ELR (cell line): ENCODE measurements around the gene RAMP3.
A peak's percentile ranks its signal among the peaks of the same experiment; 100 is the strongest.
"Not testable (repeated sequence)": the region's sequence is repeated elsewhere in the genome, so short reads cannot be mapped to it uniquely, and the experiment has no call there.

ENCODE experiments used
- DNase-seq: peaks from one replicate; pipeline ENCODE4 v3.0.0-alpha.2; 2015; ENCODE audit warnings: low read depth

Gene RAMP3

DNA sequence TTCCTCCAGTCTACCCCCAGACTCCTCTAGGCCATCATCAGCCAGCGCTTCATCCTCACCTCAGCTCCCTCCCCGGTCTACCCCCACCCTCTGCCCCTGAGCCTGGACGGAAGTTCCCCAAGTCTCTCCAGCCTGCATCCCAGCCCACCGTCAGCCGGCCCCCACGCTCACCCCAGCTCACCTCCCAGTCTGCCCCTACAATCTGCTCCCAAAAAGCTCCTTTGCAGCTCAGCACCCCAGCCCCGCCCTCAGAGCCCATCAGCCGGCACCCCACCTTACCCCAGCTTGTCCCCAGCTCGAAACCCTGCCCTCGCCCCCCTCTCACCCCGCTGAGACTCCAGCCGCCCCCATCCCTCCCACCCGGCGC is 322 bp upstream of the RAMP3 start:
- no peak for DNase-seq

DNA sequence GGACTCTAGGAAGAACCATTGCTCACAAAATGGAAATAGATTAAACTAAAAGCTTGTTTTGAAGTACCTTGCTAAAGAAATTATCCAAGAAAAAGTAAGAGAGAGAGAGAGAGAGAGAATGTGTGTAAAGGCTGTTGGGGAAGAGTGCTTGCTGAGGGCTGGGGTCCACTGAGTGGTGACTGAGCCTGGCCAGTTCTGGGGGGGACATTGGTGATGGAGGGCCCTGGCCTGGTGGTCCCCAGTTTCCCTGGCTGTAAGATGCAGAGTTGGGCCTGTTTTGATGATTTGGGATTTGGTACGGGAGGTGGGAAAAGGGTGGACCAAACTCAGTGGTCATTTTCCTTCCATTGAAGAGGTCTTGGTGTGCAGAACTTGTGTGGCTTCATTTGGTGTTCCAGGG is 880 bp downstream of the RAMP3 start:
- no peak for DNase-seq

GRCh38 chr7:45159296-45159695 is 1.7 kb downstream of the RAMP3 start:
- DNase-seq = no peak

DNA sequence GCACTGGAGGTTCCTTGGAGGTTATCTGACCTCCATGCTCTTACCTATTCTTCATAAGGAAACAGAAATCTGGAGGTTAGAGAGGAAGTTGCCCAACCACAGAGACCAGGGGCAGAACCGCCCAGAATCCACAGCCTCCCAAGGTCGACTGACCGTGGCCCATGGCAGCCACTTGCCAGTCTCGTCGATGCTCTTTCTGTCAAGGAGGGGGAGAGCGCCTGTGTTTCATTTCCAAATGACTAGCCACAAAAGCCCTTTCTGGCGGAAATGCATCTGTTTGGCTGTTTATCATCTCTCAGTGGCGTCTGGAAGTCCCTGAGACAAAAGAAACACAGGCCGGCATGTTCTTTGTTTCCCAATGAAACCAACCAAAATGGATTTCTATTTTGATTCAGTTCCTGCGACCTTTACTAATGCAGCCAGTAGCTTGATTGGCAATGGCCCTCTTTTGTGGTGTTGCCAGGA is 2.9 kb downstream of the RAMP3 start:
- no peak for DNase-seq

- no peak for DNase-seq
Observed at GRCh38 chr7:45161138-45161537, 3.5 kb downstream of the RAMP3 start.

DNA sequence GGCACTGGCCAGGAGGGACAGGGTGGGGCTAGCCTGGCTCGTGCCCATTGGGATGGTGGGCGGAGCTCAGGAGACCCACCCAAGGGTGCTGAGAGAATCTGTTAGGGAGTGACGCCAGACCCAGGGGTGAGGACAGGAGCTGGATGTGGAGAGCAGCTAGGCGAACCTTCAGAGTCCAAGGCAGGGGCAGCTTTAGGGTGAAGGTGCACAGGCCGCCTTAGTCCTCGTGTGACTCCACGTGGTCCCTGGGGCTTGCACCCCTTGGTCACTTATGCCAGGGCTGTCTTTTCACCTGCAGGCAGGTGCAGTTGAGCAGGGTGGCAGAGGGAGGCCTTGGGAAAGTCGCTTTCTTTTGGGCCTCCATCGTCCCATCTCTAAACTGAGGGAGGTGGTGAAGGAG is 4.3 kb downstream of the RAMP3 start:
- no peak for DNase-seq

GRCh38 chr7:45162311-45162845 is 4.8 kb downstream of the RAMP3 start:
- DNase-seq = no peak

- DNase-seq = no peak
Observed at GRCh38 chr7:45162943-45163691, 5.5 kb downstream of the RAMP3 start.

DNA sequence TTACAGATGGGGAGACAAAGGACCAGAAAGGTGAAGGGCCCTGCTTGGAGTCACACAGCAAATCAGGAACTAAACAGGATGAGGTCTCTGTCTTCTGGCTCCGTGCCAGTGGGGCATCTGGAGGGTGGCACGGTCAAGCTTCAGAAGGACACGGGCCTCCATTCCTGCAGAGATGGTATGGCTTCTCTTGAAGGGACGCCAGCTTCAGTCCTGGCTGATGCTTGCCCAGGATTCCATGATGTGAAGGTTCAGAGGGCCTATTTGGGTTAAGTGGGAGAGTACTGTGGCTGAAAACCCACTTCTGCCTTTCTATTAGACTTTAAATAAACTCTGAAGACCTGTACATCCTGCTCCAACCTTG is 6.1 kb downstream of the RAMP3 start:
- no peak for DNase-seq

GRCh38 chr7:45164271-45164670 is 6.7 kb downstream of the RAMP3 start:
- DNase-seq = not testable (repeated sequence)

- no peak for DNase-seq
Observed at GRCh38 chr7:45165857-45166256, 8.3 kb downstream of the RAMP3 start.

- no peak for DNase-seq
Observed at GRCh38 chr7:45171946-45172345, 14.4 kb downstream of the RAMP3 start.

DNA sequence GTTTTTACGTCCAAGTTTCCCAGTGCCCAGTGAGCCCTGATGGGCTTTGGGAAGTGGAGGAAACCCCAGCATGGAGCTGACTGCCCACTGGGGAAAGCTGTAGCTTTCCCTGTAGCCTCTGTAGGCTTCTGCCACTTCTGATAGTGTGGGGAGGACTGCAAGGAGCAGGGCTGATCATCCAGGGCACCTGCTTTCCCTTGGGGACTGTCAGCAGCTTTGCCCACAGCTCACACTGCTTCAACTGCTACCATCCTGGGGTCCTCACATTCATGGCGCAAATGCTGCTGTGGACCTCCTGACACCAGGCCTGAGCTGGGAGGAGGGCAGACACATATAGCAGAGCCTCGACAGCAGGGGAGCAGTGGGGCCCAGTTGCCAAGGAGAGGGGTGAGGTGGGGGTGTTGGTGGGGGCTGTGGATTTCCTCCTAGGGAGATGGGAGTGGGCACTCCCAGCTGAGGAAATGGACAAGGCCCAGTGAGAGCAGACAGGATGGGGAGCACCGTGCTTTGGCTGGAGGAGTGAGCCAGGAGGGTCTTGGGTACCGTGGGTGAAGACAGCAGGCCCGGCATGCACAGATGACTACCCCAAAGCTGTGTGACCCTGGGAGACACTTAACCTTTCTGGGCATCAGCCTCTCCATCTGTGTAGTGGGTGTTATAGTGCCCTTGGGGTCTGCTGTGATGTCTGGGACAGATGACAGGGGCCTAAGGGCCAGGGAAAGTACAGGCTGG is 16.2 kb downstream of the RAMP3 start:
- DNase-seq = no peak

DNA sequence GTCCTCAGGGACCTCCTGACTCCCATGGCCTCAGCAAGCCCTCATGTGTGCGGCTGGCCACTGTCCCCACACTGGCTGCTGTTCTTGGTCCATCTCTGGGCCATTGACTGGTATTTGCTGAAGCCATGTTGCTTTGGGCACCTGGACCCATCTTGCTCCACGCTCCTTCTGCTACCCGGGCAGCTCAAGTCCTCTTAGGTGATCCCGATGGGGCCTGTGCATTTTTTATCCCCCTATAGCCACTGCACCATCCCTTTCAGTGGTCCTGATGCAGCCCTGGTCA is 16.7 kb downstream of the RAMP3 start:
- no peak for DNase-seq

DNA sequence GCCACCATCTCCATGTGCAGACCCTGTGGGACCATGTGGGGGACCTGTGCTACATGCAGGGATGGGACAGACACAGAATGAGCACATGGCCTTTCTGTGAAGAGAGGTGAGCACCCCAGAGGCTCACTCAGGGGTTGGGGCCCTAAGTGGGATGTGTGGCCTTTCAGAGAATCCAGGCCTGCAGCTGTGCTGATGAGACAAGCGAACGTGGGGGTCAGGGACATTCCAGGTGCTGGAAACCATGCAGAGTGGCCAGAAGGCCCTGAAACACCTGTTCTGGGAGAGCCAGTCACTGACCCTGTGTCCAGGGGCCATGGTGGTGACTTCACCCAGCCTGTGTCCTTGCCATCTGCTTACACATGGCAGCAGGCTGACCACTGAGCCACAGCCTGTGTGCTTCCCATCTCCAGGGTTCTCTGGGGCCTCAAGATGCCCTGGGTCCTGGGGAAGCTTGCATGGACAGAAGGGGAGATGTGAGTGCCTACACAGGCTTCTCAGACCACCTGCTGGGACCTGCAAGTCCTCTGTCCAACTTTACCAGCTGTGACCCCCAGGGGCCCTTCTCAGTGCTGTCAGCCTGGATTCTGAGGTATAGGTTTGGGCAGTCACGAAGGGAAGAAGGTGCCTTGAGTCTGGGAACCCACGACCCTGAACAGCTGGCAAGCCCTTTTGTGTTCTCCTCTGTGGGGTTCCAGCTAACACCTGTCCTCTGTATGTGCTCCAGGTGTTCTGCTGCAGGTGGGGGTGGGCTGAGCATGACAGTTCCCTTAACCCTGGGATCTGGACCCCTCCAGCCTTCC is 17.6 kb downstream of the RAMP3 start:
- DNase-seq = no peak

GRCh38 chr7:45176091-45176490 is 18.5 kb downstream of the RAMP3 start:
- no peak for DNase-seq

- DNase-seq = no peak
Observed at GRCh38 chr7:45176886-45177731, 19.5 kb downstream of the RAMP3 start.

DNA sequence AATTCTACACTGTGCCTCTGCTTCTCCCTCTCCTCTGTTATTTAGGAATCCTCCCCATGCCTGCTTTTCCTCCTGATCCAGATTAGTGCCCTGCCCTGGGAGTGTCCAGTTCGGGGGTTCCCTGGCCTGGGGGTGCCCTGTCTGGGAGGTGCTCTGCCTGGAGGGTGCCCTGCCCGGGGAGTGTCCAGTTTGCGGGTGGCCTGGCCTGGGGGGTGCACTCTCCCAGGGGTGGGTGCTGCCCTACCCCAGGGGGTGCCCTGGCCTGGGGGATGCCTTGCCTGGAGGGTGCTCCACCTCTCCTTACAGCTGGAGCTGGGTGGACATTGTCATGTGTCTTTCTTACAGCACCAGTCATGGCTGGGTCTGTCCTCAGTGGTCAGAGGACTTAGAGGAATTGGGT is 20.2 kb downstream of the RAMP3 start:
- no peak for DNase-seq

DNA sequence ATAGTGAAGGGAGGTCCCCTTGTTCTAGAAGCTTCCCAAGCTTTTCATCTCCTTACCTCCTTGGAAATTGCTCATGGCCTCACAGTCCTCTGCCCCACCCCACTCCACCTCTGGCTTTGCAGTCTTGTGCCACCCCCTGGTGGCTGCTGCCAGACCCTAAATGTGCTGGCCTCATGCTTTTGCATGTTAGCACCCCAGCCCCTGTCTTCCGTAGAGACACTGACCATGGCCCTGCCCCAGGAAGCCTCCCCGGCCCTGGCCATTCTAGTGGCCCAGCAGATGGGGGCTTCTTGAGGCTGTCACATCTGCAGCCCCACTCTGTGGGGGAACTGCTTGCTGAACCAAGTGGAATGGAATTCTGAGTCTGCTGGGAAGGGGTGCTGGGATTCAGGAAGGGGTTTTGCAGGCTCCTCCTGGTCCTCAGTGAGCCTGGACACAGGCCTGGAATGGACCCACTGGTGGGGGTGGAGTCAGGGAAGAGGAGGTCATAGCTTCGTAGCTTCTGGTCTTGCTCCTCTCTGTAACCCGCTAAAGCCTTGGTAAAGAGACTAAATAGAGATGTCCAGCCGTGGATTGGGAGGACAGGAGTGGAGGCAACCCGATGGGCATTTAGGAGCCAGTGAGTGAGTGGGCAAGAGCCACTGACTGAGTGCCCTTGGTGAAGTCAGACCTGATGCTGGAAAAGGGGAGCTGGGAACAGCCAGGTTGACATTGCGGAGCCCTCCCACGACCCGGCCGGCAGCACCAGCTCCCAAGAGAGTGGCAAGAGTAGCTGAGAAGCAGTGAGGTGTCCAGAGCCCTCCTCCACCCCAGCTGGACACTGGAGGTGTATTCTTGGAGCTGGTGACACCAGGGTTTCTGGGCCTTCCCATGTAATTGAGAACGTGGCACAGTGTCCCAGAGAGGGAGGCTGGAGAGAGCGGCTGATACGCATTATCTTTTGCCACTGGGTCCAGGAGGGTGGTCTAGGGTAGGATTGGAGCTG is 20.9 kb downstream of the RAMP3 start:
- peak; percentile 40 for DNase-seq

- DNase-seq = no peak
Observed at GRCh38 chr7:45179666-45180065, 22.1 kb downstream of the RAMP3 start.
